Gastrocnemius medialis (tissue), 4 donors: ENCODE measurements around the gene RTL5. TPM values are rescaled to one million over a fixed set of nuclear protein-coding genes. Genes with fewer than 3 reads are reported as not detected.

Experiments used
- ATAC-seq, 2 donors: fragments of 150-250 bp; one replicate each; pipeline ENCODE4 v1.9.1; 2016
- DNase-seq, 2 donors: peaks; one replicate each; pipeline ENCODE4 v3.0.0-alpha.2; 2019
- H3K27ac ChIP-seq, 4 donors: fragments of 200-600 bp; sonication (generic); 1 replicate in 1 of 4; 2 replicates in 3 of 4; pipeline ENCODE4 v1.5.1; 2016 to 2018; ENCODE audit warnings: mild to moderate bottlenecking in 2 of 4, moderate library complexity in 1 of 4
- H3K27me3 ChIP-seq, 3 donors: fragments of 200-600 bp; sonication (generic) in 2 of 3; 1 replicate in 1 of 3; 2 replicates in 2 of 3; pipeline versions ENCODE4 v1.5.1 to v1.6.0; 2016 to 2019; ENCODE audit warnings: mild to moderate bottlenecking in 1 of 3, moderate library complexity in 1 of 3
- H3K36me3 ChIP-seq, 2 donors: fragments of 200-600 bp; sonication (generic) in 1 of 2; one replicate each; pipeline ENCODE4 v1.5.1; 2017 to 2018
- H3K4me1 ChIP-seq, 2 donors: fragments of 200-600 bp; sonication (generic) in 1 of 2; one replicate each; pipeline ENCODE4 v1.5.1; 2016 to 2017; ENCODE audit warnings: mild to moderate bottlenecking in 2 of 2
- H3K4me3 ChIP-seq, 4 donors: fragments of 200-600 bp; sonication (generic) in 3 of 4; 1 replicate in 1 of 4; 2 replicates in 3 of 4; pipeline ENCODE4 v1.5.1; 2016 to 2019; ENCODE audit warnings: mild to moderate bottlenecking in 2 of 4
- H3K9me3 ChIP-seq, 3 donors: fragments of 200-600 bp; sonication (generic) in 2 of 3; 1 replicate in 1 of 3; 2 replicates in 2 of 3; pipeline ENCODE4 v1.5.1; 2016 to 2019
- CTCF ChIP-seq, 5 experiments: fragments of 450-650 bp in 3 of 5; fragments of 200-600 bp in 2 of 5; sonication (generic) in 2 of 5; IDR thresholded peaks in 4 of 5; conservative IDR thresholded peaks in 1 of 5; 1 replicate in 4 of 5; 2 replicates in 1 of 5; pipeline ENCODE4 v1.5.1; 2016 to 2019; ENCODE audit warnings: antibody characterized with exemption in 5 of 5, mild to moderate bottlenecking in 3 of 5, moderate library complexity in 3 of 5
- POLR2A ChIP-seq, 2 donors: fragments of 450-650 bp; IDR thresholded peaks; one replicate each; pipeline ENCODE4 v1.6.1; 2017; ENCODE audit warnings: antibody characterized with exemption in 2 of 2, mild to moderate bottlenecking in 2 of 2, moderate library complexity in 2 of 2
- in situ Hi-C, 4 donors: fragments of 200-750 bp; cut with MboI; loops; one replicate each; pipeline versions ENCODE4 v1.15.0 to v1.8.0; 2017; ENCODE audit warnings: low sequenced_read_pairs in 4 of 4
- intact Hi-C: fragments of 100-400 bp; cut with DNase I; formaldehyde crosslinking; loops from one replicate; pipeline ENCODE4 v1.15.1; 2023; ENCODE audit warnings: low total_unique reads
- total RNA-seq, 4 donors: library from RNA; depleted of rRNA; stranded (reverse); fragments of >200 nt; gene quantifications; one replicate each; pipeline versions ENCODE4 v1.1.0 to v1.2.3, GENCODE V29; 2016

The RTL5 gene
- total RNA-seq, 4 donors from 2014 or later, result 0.44 to 0.71 (median 0.50) TPM

GRCh38 chrX:72080150-72080549 lies 51.6 kb downstream of the RTL5 start:
- H3K9me3 ChIP-seq, result no peaks in the 10 kb centered on the region
- no peaks in the 10 kb centered on the region for H3K36me3 ChIP-seq
- DNase-seq (no peak), ATAC-seq (no peak)
- peak overlapping the region in 3 of 4 donors; percentile 29 to 49 (median 47) for H3K27ac ChIP-seq
- no peak for TF ChIP-seq POLR2A (IDR thresholded peaks at IDR 0.05)
- TF ChIP-seq CTCF (IDR thresholded peaks at IDR 0.05 in 4 of 5, conservative IDR thresholded peaks at IDR 0.05 in 1 of 5), result no peak
- H3K4me1 ChIP-seq, result no peaks in the 10 kb centered on the region
- in situ Hi-C loops, result no loop called here
- peak overlapping the region in 3 of 4 donors; percentile 21 to 33 (median 28) for H3K4me3 ChIP-seq
- intact Hi-C loops, result no loop called here
- H3K27me3 ChIP-seq, result no peaks in the 10 kb centered on the region

- Histone ChIP-seq H3K36me3 (no peaks in the 10 kb centered on the region), H3K27me3 (no peaks in the 10 kb centered on the region), H3K4me1 (no peaks in the 10 kb centered on the region), H3K9me3 (no peaks in the 10 kb centered on the region), H3K27ac (peak overlapping the region in 3 of 4 donors; percentile 41 to 49 (median 47)), H3K4me3 (peak overlapping the region in 3 of 4 donors; percentile 21 to 33 (median 28))
- DNase-seq (no peak), ATAC-seq (peak; percentile 24 to 66)
- no peak for TF ChIP-seq POLR2A (IDR thresholded peaks at IDR 0.05)
- no peak for TF ChIP-seq CTCF (IDR thresholded peaks at IDR 0.05 in 4 of 5, conservative IDR thresholded peaks at IDR 0.05 in 1 of 5)
- intact Hi-C loops (no loop called here), in situ Hi-C loops (no loop called here)
These were observed 52.1 kb downstream of the RTL5 start for GRCh38 chrX:72079607-72080006.

GRCh38 chrX:72078411-72078810 lies 53.3 kb downstream of the RTL5 start:
- H3K4me3 ChIP-seq, result no peak overlapping the region
- DNase-seq (no peak), ATAC-seq (no peak)
- no peaks in the 10 kb centered on the region for H3K27me3 ChIP-seq
- peak overlapping the region in 1 of 4 donors; percentile 41 for H3K27ac ChIP-seq
- no peak for TF ChIP-seq CTCF (IDR thresholded peaks at IDR 0.05 in 4 of 5, conservative IDR thresholded peaks at IDR 0.05 in 1 of 5)
- no peak for TF ChIP-seq POLR2A (IDR thresholded peaks at IDR 0.05)
- in situ Hi-C loops, result no loop called here
- no peaks in the 10 kb centered on the region for H3K9me3 ChIP-seq
- intact Hi-C loops, result no loop called here
- H3K36me3 ChIP-seq, result no peaks in the 10 kb centered on the region
- H3K4me1 ChIP-seq, result no peaks in the 10 kb centered on the region

Other genes with a start within 250 kb of the RTL5 start
- gene NHSL2, start 221.1 kb downstream of the RTL5 start, total RNA-seq, result 1 to 10 TPM; 1.5 to 2.7 (median 2.1) TPM
- 10 to 100 TPM in 1 of 4 donors, 1 to 10 TPM in 3; 4.7 to 11.2 (median 8.5) TPM for gene PIN4, start 49.8 kb upstream of the RTL5 start, total RNA-seq
- gene ERCC6L, start 107.1 kb upstream of the RTL5 start, total RNA-seq, result under 1 TPM in 1 of 4 donors, not detected in 3; 0.07 TPM
- 100 to 1,000 TPM; 539 to 662 (median 575) TPM for gene RPS4X, start 145.3 kb upstream of the RTL5 start, total RNA-seq
- not detected for gene CITED1, start 174.0 kb upstream of the RTL5 start, total RNA-seq